DMS114 treated with DMSO at 0.1 percent for 48 hours (cell line): ENCODE data around the gene PLEKHA6.
"Not testable (repeated sequence)": the region's sequence is repeated elsewhere in the genome, so short reads cannot be mapped to it uniquely, and the experiment has no call there.

Experiments
- DNase-seq: peaks from one replicate; lab custom pipeline; 2025; ENCODE audit not compliant: unreplicated experiment; lab: John Stamatoyannopoulos, UW

Gene PLEKHA6

DNA sequence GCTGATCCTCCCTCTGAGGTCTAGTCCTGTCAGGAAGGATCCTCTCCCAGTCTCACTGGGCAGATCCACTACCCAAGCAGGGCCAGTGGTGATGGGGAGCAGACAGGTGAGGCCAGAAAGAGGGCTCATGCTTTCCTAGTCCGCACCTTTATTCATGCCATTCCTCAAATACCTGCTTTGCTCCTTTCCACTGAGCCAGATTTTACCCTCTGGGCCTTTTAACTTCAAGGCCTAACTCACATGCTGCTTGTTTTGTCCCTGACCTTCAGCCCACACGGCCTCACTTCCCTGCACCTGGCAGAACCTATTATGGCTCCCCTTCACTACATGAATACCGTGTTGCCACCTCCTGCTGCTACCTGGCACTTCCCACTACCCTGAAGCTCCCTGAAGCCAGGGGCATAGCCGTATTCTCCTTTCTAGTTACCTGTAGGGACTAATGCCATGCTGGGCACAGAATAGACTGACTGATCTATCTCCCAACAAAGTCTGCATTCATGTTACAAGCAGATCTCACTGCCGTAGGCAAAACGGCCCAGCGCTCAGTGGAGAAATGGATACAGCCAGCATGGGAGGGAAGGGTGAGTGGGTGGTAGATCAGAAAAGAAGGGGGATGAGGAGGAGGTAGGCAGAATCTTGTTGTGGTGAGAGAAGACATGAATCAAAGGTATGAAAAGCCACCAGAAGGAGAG, 109.8 kb downstream of the PLEKHA6 start:
- no peak for DNase-seq

DNA sequence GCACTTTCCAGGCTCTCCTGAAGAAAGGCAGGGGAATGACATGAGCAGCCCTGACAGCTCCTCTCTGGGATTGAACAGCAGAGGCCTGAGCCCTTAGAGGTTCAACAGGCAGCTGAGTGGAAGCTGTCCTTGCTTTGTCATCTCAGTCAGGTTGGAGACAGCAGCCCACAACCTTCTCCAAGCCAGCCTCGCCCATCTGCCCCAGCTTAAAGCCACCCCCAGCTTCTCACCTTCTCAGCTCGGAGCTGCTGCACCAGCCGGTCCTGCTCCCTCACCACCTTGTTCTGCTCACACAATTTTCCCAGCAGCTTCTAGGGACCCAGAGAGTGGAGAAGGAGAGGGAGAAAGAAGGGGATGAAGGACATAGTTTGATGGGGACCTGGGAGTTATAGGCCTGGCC, 110.8 kb downstream of the PLEKHA6 start:
- no peak for DNase-seq

- DNase-seq, result no peak
Measured at GRCh38 chr1:204246876-204247275, 112.9 kb downstream of the PLEKHA6 start.

GRCh38 chr1:204242920-204243319, 116.8 kb downstream of the PLEKHA6 start:
- no peak for DNase-seq

DNA sequence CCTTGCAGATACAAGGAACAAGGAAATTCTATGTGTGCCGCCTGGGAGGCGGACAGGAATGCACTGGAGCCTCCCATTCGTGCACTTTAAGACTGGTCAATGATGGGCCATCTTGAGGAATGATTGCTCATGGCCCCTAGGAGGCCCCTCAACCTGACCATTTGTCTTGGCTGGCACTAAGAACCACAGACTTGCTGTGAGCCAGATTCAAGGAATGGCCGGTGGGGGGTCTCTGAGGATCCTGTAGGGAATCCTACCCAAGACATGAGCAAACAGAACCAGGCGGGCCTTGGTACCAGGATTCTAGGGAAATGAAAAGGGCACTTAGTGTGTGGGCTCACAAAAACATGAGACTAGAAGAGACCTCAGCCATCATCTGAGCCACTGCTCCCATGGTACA, 117.8 kb downstream of the PLEKHA6 start:
- no peak for DNase-seq

- DNase-seq, result no peak
Measured at GRCh38 chr1:204241050-204241449, 118.7 kb downstream of the PLEKHA6 start.

- DNase-seq, result no peak
Measured at GRCh38 chr1:204240233-204240632, 119.5 kb downstream of the PLEKHA6 start.

DNA sequence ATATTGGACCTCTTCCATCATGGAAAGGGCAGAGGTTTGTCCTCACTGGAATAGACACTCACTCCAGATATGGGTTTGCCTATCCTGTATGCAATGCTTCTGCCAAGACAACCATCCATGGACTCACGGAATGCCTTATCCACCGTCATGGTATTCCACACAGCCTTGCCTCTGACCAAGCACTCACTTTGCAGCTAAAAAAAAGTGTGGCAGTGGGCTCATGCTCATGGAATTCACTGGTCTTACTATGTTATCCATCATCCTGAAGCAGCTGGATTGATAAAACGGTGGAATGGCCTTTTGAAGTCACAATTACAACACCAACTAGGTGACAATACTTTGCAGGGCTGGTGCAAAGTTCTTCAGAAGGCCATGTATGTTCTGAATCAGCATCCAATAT, 120.3 kb downstream of the PLEKHA6 start:
- DNase-seq, result not testable (repeated sequence)

DNA sequence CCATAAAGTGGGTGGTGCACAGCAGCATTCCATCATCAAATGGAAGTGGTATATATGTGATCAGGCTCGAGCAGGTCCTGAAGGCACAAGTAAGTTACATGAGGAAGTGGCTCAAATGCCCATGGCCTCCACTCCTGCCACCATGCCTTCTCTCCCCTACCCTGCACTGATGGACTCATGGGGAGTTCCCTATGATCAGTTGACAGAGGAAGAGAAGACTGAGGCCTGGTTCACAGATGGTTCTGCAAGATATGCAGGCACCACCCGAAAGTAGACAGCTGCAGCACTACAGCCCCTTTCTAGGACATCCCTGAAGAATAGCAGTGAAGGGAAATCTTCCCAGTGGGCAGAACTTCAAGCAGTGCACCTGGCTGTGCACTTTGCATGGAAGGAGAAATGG, 121.2 kb downstream of the PLEKHA6 start:
- not testable (repeated sequence) for DNase-seq

DNA sequence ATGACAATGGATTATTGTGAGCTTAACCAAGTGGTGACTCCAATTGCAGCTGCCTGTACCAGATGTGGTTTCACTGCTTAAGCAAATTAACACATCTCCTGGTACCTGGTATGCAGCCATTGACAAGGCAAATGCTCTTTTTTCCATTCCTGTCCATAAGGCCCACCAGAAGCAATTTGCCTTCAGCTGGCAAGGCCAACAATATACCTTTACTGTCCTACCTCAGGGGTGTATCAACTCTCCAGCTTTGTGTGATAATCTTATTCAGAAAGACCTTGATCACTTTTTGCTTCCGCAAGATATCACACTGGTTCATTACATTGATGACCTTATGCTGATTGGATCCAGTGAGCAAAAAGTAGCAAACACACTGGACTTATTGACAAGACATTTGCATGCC, 122.2 kb downstream of the PLEKHA6 start:
- not testable (repeated sequence) for DNase-seq

DNA sequence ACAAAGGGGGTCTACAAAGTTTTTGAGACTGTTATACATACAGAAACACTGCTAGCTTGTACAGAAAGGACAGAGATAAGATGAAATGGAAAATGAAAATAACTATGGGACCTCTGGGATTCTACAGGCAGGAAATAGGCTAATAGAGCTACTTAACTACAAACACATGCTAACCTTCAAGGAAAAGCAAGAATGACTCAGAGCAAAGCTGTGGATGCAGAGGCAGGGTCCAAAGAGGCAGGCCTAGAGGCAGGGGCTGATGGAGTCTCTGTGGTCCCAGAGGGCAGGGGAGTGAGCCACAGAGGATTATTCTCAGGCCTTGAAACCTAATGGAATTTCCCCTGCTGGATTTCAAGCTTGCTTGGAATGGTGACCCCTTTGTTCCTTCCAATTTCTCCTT, 127.2 kb downstream of the PLEKHA6 start:
- DNase-seq, result no peak

- no peak for DNase-seq
Measured at GRCh38 chr1:204230211-204230610, 129.5 kb downstream of the PLEKHA6 start.

GRCh38 chr1:204228896-204229295, 130.8 kb downstream of the PLEKHA6 start:
- no peak for DNase-seq

DNA sequence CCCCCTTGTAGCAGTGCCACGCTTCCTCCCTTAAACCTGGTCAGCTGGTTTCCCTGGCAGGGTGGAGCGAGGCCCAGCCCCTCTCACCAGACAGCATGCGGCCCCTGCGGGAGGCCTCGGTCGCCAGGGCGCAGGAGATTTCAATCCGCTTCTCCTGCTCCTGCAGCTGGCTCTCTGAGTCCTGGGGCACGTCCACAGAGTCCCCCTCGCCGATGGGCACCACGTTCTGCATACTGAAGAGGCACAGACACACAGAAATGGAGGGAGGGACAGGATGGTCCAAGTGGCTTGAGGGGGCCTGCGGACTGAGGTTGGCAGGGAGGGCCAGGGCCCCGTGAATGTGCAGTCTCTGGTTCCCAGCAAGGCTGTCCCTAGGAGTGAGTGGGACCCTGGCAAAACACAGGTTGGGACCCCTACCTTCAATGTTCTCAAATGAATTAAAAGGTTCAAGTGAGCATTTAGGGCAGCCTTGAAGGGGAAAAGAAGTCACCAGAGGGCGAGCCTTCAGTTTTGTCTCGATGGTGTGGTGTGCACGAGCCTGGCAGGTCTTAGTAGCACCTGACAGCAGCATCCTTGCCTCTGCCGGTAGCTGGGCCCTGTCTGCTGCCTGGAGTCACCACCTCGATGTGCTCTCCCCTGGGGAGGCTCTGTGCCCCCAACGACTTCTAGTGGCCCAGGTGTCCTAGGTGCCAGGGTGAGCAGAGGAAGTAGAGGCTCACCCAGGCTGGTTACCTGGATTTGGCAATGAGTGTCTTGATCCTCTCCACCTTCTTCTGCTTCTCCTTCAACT, 131.5 kb downstream of the PLEKHA6 start:
- DNase-seq, result no peak

GRCh38 chr1:204227351-204227750, 132.4 kb downstream of the PLEKHA6 start:
- no peak for DNase-seq

- no peak for DNase-seq
Measured at GRCh38 chr1:204225841-204226735, 133.6 kb downstream of the PLEKHA6 start.

DNA sequence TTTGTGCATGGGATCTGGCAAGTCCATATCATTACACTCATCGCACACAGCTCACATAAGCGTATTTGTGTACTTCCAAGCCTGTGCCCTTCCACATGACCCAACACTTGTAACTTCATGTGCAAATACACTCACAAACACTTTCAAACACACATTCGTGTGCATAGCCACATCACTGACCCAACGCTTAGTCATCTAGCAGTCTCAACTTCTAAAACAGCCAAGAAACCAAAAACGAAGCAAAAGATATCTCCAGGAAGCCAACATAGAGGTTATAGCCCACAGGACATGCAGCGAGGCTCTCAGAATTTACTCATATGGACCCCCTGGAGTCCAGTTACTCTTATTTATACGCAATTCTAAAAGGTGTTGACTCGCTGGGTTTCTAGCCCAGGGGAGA, 135.1 kb downstream of the PLEKHA6 start:
- DNase-seq, result no peak

GRCh38 chr1:204223129-204223860, 136.4 kb downstream of the PLEKHA6 start:
- no peak for DNase-seq

GRCh38 chr1:204222764-204223055, 137.0 kb downstream of the PLEKHA6 start:
- DNase-seq, result no peak

GRCh38 chr1:204222006-204222763, 137.5 kb downstream of the PLEKHA6 start:
- no peak for DNase-seq
